Activated naive CD4-positive, alpha-beta T cell treated with anti-CD3 and anti-CD28 coated beads, Interleukin-2, amount 50 U/mL, for 16 hours (primary cell): Measurements from ENCODE around the gene KRTAP4-9.
"Not testable (repeated sequence)": the region's sequence is repeated elsewhere in the genome, so short reads cannot be mapped to it uniquely, and the experiment has no call there.

Source experiments
- DNase-seq: peaks from one replicate; pipeline ENCODE4 v3.0.0-alpha.2; 2020

The KRTAP4-9 gene

DNA sequence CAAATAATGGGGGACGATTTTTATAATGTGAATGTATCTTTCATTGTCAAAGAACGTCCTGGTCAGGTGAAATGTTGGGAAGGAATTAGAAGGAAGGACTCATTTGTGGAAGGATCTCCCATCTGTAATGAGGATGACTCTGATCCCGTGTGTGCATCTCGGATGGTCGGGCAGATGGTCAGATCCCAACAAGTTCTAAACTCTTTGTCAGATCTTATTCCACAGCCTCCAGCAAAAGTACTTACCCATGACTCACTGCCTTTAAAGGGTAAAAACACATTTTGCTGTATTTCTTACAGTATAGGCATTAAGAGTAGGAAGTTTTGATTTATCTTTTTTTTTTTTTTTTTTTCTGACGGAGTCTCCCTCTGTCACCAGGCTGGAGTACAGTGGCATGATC, 6.7 kb upstream of the KRTAP4-9 start:
- no peak for DNase-seq

DNA sequence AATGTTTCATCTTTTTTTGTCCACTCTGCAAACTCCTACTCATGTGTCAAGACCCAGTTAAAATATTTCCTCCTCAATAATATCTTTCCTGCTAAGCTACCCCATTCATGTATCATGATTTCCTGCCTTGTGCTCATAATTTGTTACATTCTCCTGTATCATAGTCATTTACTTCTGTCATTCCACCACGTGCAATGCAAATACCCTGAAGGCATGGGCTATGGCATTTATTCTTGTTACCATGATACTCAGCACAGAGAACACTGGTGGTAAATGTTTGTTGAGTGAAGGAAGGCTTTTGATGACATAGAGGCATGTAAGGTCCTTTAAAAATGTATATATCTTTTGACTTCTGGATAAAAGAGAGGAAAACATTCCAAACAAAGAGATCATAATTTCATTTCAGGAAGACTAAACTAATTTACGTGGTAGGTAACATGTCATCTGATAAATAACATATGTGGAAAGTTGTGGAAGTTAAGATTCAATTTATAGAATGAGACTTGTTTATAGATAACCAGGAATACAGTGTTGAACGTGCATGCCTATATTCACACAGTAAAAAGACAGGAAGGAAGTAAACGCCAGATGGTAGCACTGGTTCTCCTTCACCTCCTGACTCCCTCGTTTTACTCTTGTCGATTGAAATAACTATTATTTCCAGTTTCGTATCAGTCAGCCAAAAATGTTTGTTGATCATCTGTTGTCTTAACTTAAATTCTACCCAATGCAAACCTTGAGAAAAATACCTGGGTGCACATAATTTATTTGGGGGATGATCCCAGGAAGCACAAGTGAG, 5.3 kb upstream of the KRTAP4-9 start:
- not testable (repeated sequence) for DNase-seq

DNA sequence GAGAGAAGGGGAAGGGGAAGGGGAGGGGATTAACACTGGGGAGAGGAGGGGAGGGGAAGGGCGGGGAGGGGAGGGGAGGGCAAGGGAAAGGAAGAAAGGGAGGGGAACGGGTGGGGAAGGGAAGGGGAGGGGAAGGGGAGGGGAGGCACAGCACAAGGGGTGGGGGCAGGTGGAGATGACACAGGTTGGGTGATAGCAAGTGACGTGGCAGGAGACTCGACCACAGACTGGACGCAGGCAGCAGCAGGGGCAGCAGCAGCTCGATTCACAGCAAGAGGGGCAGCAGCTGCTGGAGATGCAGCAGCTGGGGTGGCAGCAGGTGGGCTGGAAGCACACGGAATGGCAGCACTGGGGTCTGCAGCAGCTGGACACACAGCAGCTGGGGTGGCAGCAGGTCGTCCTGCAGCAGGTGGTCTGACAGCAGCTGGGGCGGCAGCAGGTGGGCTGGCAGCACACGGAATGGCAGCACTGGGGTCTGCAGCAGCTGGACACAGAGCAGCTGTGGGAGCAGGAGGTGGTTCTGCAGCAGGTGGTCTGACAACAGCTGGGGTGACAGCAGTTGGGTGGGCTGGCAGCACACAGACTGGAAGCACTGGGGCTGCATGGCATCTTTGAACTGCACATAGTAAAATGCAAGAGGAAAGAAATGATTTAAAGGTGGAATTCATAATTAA, 3.5 kb upstream of the KRTAP4-9 start, which contains the start of gene KRTAP4-16:
Gene KRTAP4-16, minus strand, starts transcription at position 624 of the 674 bp plus-strand sequence. Its CDS starts 0 bp downstream, at position 624.
- no peak for DNase-seq

DNA sequence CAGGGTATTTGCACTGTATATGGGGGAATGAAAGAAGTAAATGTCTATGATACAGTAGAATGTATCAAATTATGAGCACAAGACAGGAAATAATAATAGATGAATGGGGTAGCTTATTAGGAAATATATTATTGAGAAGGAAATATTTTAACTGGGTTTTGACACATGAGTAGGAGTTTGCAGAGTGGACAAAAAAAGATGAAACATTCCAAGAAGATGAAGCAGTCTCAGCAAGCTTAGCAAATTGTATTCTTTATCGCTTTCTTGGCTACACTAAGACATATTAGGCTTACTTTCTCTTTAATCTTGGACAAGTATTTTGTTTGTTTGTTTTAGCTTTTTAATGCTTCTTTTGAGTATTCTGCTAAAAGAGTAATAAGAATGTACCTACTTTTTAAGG, 1.3 kb upstream of the KRTAP4-9 start:
- no peak for DNase-seq

DNA sequence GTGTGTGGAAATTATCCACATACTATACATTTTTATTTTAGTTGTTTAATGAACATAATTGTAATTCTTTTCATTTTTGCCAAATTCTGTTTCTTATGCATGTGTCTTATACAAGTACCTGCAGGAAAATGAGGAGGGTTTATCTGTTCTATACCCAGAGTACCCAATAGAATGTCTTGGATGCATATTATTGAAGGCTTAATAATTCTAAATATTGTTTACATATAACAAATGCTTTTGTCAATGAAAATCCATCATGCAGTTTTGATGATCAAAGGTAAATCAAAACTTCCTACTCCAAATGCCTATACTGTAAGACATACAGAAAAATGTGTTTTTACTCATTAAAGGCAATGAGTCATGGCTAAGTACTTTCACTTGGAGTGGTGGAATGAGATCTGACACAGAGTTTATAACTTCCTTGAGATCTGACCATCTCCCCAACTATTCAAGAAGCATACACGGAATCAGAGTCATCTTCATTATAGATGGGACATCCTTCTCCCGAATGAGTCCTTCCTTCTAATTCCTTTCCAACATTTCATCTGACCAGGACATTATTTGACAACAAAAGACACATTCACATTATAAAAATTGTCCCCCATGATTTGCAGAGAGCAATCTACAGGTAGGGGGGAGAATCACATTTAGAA, 677 bp upstream of the KRTAP4-9 start:
- DNase-seq, result not testable (repeated sequence)

DNA sequence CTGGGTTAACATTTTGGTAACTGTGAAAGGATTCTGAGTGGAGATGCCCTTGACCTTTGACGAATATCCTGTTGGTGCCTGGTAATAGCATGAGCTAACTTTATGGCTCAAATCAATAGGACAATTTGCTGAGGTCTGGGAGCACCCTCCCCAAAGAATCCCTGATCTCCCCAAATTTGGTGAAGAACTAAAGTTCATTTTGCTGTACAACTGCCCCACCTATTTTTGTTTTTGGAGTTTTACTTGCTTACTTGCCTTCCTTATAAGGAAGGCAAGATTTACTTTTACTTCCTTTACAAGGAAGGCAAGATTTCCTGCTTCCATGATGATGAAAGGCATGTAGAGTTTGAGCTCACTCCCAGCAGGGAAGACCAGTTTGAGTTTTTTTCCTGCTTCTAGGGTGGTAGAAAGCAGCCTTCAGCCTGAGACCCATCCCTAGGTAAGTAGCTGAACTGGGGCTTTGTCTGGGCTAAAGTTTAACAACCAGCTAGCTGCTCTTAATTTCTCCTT, 2.8 kb downstream of the KRTAP4-9 start:
- no peak for DNase-seq

DNA sequence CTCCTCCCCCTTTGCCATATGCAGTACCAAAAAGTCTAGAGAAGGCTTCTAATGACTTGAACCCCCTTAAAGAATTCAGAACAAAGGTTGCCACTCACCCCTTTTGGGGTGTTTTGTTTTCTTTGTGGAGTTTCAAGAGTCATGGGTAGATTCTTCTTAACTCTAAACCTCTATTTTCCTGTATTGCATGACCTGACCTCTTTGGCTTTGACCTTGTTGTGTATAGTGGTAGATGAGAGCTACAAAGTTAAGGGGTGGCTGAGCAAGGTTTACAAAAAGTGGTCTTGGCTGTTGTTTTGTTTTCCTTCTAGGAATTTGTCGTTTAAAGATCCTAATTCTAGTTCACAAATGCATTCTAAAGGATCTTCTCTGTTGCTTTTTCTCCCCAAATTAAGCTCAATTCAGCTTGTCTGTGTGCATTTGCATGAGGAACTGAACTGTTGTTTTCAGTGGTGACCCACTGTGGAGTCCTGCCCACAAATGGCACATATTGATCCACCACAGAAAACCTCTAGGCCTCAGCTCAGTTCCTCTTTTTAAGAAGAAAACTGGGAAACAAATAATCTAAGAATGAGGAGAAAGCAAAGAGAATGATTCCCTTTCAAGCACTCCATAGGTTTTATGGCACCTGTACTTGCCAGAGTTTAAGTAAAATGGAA, 3.7 kb downstream of the KRTAP4-9 start:
- not testable (repeated sequence) for DNase-seq

DNA sequence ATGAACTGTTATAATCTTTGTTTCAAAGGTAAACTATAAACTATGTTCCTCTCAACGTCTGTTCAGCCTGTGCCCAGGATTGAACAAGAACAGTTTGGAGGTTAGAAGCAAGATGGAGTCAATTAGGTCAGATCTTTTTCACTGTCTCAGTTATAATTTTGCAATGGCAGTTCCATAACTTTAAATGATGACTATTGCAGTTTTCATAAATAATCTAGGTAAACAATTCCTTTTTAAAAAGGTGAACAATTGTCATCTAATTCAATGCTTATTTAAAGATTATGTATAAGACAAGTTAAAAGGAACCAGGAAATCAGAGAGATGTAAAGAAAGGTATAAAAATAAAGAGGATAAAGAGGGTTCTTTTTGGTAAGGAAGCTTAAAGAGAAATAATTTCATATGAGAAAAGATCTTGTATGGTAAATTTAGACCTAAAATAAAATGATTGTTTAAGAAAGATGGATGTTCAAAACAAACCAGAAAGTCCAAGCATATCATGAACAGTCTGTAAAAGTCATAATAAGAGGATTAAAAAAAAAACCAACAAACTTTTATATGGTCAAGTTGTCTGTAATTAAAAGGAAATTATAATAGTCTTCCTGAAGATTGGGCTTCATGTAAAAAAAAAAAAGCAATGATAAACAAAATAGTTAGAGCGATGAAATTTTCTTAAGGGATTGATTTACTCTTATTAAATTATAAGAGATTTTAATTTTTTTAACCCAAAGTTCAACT, 6.1 kb downstream of the KRTAP4-9 start:
- DNase-seq, result no peak

DNA sequence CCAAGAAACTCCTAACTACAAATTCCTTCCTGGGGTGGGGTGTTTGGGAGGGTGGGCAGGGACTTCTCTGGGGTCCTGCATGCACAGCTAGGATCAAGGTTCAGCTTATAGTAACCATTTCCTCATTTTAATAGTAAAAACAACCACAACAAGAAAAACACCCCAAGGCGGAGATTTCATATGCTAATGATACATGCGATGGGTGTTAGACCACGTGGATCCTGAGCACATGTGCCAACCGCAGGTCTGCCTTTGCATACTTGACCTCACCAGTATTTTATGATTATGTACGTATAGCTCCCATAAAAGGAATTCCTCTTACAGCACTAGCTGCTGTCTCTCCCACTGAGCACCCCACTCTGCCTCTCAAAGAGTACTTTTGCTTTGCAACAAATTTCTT, 11.1 kb downstream of the KRTAP4-9 start:
- DNase-seq, result no peak

DNA sequence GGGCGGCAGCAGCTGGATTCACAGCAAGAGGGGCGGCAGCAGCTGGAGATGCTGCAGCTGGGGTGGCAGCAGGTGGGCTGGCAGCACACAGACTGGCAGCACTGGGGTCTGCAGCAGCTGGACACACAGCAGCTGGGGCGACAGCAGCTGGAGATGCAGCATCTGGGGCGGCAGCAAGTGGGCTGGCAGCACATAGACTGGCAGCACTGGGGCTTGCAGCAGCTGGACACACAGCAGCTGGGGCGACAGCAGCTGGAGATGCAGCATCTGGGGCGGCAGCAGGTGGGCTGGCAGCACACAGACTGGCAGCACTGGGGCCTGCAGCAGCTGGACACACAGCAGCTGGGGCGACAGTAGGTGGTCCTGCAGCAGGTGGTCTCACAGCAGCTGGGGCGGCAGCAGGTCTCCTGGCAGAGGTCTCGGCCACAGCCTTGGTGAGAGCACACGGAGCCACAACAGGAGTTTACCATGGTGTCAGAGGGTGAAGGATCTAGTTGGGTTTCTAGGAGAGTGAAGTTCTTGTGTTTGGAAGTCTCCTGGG, 12.7 kb downstream of the KRTAP4-9 start, which contains the start of gene KRTAP4-11:
Gene KRTAP4-11, minus strand, starts transcription at position 528 of the 541 bp plus-strand sequence. Its CDS starts 58 bp downstream, at position 470.
- not testable (repeated sequence) for DNase-seq

DNA sequence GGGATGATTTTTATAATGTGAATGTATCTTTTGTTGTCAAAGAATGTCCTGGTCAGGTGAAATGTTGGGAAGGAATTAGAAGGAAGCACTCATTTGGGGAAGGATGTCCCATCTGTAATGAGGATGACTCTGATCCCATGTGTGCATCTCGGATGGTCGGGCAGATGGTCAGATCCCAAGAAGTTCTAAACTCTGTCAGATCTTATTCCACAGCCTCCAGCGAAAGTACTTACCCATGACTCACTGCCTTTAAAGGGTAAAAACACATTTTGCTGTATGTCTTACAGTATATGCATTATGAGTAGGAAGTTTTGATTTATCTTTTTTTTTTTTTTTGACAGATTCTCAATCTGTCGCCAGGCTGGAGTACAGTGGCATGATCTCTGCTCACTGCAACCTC, 13.5 kb downstream of the KRTAP4-9 start:
- DNase-seq, result no peak

DNA sequence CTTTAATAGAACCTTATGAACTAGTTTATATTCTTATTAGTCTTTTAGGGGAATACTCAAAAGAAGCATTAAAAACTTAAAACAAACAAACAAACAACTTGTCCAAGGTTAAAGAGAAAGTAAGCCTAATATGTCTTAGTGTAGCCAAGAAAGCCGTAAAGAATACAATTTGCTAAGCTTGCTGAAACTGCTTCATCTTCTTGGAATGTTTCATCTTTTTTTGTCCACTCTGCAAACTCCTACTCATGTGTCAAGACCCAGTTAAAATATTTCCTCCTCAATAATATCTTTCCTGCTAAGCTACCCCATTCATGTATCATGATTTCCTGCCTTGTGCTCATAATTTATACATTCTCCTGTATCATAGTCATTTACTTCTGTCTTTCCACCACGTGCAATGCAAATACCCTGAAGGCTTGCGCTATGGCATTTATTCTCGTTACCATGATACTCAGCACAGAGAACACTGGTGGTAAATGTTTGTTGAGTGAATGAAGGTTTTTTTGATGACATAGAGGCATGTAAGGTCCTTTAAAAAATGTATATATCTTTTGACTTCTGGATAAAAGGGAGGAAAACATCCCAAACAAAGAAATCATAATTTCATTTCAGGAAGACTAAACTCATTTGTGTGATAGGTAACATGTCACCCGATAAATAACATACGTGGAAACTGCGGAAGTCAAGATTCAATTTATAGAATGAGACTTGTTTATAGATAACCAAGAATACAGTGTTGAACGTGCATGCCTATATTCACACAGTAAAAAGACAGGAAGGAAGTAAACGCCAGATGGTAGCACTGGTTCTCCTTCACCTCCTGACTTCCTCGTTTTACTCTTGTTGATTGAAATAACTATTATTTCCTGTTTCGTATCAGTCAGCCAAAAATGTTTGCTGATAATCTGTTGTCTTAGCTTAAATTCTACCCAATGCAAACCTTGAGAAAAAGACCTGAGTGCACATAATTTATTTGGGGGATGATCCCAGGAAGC, 14.8 kb downstream of the KRTAP4-9 start:
- not testable (repeated sequence) for DNase-seq

DNA sequence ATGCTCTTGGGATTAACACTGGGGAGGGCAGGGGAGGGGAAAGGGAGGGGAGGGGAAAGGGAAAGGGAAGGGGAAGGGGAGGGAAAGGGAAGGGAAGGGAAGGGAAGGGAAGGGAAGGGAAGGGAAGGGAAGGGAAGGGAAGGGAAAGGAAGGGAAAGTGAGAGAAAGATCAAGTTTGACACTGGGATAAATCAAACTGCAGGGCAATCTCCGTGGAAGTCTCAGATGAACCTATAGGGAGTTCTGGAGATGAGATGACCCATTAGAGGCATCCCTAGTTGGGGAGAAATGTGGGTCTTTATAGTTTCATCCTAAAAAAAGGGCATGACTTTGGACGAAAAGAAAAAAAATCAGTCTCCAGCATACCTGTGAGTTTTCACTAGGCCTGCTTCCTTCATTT, 16.6 kb downstream of the KRTAP4-9 start:
- no peak for DNase-seq

DNA sequence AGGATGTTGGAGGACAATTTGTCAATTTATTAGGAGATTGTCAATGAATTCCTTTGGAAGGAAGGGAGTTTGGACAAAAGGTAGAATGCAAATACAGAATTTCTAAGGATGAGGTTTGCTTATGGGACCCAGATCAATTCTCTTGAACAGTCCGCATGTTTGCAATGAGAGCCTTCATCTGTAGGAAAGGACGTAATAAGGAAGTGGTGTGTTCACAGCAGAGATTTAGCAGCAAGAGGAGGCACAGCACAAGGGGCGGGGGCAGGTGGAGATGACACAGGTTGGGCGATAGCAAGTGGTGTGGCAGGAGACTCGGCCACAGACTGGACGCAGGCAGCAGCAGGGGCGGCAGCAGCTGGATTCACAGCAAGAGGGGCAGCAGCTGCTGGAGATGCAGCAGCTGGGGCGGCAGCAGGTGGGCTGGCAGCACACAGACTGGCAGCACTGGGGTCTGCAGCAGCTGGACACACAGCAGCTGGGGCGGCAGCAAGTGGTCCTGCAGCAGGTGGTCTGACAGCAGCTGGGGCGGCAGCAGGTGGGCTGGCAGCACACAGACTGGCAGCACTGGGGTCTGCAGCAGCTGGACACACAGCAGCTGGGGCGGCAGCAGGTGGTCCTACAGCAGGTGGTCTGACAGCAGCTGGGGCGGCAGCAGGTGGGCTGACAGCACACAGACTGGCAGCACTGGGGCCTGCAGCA, 18.3 kb downstream of the KRTAP4-9 start:
- DNase-seq, result not testable (repeated sequence)

DNA sequence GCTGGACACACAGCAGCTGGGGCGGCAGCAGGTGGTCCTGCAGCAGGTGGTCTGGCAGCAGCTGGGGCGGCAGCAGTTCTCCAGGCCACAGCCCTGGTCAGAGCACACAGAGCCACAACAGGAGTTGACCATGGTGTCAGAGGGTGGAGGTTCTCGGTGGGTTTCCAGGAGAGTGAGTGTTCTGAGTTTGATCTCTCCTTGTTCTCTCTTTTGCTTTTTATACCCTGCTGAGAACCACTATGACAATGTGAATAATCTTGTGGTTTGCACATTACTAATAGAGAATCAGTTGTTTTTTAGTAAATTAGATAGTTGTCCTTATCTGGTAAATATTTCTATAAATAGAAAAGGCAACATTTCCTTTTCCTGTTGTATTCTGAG, 18.8 kb downstream of the KRTAP4-9 start, which contains the start of gene KRTAP4-12:
Gene KRTAP4-12, minus strand, starts transcription at position 192 of the 381 bp plus-strand sequence. Its CDS starts 60 bp downstream, at position 132.
- not testable (repeated sequence) for DNase-seq

DNA sequence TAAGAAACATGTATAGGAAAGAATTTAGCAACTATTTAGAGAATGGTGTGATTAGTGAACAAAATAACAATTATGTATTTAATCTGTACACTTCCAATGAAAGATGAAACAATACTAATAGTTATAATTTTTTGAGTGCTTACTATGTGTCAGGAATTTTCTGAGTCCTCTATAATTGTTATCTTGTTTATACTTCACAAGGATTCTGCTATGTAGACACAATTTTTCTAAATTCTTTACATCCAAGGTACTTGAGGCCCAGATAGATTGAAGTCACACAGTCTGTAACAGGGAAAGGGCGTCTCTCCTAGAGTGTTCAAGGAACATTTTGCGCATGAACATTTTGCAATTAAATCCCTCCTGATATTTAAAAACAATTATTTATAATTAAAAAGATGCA, 19.9 kb downstream of the KRTAP4-9 start:
- no peak for DNase-seq

DNA sequence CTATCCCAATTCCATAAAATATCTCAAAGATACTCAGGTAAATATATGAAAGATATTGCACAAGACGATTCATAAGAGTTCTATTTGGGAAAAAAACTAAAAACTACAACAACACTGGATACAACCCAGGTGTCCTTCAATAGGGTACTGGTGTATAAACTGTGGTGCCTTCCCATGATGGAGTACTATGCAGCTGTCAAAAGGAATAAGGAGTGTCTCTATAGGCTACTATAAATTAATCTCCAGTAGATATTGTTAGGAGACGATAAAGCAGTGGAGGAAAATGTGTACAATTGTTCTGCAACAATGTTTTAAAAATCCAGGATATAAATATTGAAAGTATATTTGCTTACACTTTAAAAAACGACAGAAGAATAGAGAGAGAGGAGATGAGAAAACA, 21.2 kb downstream of the KRTAP4-9 start:
- no peak for DNase-seq

DNA sequence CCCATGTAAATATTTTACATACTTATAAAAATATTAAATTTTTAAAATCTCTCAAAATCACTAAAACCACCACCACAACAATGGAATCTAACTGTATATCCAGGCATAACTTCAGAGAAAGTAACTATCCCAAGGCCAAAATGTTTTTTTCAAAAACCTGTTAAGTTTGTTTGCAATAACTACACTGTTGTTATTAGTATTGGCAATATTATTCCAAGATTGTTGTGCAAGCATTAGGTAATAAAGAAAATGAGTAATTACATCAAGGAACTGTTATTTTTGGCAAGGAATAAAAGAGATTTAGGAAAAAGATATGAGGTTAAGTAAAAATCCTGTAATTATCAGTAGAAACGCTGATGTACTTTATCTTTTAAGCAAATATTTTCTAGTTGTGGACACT, 22.2 kb downstream of the KRTAP4-9 start:
- DNase-seq, result no peak

DNA sequence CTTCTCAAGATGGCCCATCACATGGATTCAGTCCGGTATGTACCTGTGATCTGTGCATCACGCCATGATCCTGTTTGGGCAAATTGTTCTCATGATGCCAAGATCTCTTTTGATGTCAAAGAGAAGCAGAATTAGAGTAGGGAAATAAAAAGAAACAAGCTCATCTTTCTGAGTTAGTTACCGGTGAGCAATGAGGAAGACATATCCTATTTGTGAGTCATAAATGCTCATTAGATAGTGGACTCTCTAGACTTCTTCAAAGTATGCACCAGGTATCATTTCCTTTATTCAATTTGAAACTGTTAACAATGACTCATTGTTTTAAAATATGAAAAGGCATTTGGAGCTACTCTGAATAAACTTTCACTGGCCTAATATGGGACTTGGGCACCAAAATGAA, 26.8 kb downstream of the KRTAP4-9 start:
- DNase-seq, result no peak
